LNCaP clone FGC (cell line): ENCODE measurements around the gene GUK1.
"Not testable (repeated sequence)": the region's sequence is repeated elsewhere in the genome, so short reads cannot be mapped to it uniquely, and the experiment has no call there.

ENCODE experiments used
- DNase-seq: peaks from one replicate; pipeline ENCODE4 v3.0.0-alpha.2; 2011; ENCODE audit warnings: low read depth
- H3K4me3 ChIP-seq: 2 replicates; pipeline ENCODE4 v1.5.1; 2011; ENCODE audit warnings: mild to moderate bottlenecking, low read depth, low read length, control low read depth
- CTCF ChIP-seq: IDR thresholded peaks from 2 replicates; pipeline ENCODE4 v1.5.1; 2012; ENCODE audit warnings: mild to moderate bottlenecking; ENCODE audit not compliant: control insufficient read depth, insufficient read depth; ENCODE audit errors: extremely low read depth

The GUK1 gene

DNA sequence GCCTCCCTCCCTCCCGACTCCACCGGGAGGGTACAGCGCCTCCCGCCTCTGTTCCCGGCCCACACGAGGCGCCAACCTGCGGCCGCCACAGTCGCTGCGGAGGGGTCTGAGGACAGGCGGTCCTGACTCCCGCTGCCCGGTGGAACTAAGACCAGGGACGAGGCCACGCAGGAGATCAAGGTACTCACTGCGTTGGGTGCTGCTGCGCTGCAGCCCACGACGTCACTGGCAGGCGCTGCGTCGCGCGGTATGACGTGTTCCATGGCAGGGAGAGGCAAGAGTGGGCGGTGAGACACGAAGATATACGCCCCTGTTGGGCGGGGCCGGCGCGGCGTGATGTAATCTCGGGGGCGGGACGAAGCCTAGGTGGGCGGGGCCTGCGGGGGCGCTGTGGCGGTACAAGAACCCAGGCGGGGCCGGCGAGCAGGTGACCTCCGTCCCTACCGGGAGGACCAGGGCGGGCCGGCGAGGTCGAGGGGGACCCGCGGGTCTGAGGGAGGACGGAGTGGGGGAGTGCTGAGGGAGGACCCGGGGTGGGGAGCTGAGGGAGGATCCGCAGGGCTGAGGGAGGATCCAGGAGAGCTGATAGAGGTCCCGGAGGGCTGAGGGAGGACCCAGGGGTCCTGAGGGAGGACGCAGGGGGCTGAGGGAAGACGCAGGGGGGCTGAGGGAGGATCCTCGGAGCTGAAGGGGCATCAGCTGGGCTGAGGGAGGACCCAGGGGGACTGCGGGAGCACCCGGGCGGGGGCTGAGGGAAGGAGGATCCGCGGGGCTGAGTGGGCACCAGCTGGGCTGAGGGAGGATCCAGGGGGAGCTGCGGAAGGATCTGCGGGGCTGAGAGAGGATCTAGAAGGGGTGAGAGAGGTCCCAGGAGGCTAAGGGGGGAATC is 30.8 kb upstream of the GUK1 start, which contains the start of gene MRPL55:
Gene MRPL55, minus strand, starts transcription at position 227 of the 889 bp plus-strand sequence. CDS start 1,039 bp downstream, outside the sequence.
- peak; percentile 89 for DNase-seq
- no peak for TF ChIP-seq CTCF
- peak within 1 kb of the TSS; percentile 99 for H3K4me3 ChIP-seq

DNA sequence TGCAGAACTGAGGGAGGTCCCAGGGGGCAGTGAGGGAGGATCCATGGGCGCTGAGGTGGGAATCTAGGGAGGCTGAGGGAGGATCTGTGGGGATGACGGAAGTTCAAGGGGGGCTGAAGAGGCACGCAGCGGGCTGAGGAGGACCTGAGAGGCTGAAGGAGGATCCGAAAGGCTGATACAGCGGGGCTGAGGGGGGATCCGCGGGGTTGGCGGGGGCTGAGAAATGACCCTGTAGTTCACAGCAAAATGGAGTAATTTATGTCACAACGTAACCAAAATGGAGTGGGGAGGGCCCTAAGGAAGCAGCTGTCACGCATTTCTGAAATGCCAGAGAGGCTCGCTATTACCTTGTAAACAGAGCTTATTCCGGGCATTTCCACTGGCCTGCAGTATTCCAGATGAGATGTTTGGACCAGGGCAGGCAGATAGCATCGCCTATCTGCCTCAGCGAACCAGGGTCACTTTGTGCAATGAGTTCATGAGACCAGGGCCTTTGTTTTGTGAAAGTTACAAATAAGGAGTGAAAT is 30.1 kb upstream of the GUK1 start:
- no peak for DNase-seq
- H3K4me3 ChIP-seq, result peak overlapping the region; percentile 99
- TF ChIP-seq CTCF, result no peak

- DNase-seq, result no peak
- no peak for TF ChIP-seq CTCF
- no peak overlapping the region for H3K4me3 ChIP-seq
Measured at GRCh38 chr1:228110556-228110955, 29.5 kb upstream of the GUK1 start.

DNA sequence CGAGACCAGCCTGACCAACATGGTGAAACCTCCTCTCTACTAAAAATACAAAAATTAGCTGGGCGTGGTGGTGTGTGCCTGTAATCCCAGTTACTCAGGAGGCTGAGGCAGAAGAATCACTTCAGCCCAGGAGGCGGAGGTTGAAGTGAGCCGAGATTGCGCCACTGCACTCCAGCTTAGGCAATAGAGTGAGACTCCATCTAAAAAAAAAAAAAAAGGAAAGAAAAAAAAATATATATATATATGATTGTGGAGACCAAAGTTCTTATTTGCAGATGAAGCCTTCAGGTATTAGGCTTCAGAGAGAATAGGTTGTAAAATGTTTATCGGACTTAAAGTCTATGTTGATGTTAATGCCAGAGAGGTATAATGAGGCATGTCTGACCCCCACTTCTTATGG is 28.8 kb upstream of the GUK1 start:
- not testable (repeated sequence) for H3K4me3 ChIP-seq, DNase-seq

DNA sequence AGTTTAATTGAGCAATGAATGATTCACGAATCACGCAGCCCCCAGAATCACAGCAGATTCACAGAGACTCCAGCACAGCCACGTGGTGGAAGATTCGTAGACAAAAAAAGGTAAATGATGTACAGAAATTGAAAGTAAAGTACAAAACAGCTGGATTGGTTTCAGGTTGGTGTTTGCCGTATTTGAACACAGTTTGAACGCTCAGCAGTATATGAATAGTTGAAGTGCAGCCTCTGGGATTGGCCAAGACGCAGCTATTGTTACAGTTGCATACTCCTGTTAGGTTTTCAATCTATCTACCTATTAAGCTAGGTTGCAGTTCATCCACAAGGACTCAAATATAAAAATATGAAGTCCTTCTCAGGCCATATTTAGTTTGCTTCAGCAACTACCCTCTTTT is 27.9 kb upstream of the GUK1 start:
- no peak for TF ChIP-seq CTCF
- DNase-seq, result no peak
- no peak overlapping the region for H3K4me3 ChIP-seq

GRCh38 chr1:228112617-228113016 is 27.5 kb upstream of the GUK1 start:
- TF ChIP-seq CTCF, result no peak
- no peak for DNase-seq
- no peak overlapping the region for H3K4me3 ChIP-seq

DNA sequence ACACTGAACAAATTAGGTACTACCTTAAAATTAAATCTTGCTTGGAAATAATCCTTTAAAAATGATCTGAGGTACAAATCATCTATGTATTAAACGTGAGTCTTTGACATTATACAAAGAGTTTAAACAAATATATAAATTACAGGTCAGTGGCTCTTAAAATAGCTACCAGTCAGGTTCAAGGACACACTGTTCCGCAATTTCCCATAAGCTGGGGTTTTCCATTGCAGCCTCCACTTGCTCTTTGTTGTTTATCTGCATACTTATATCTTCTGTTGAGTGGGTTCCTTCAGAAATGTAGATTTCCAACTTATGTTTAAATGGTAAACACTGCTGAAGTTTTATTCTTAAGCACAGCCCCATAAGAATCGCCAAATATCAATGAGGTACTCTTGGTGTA is 25.3 kb upstream of the GUK1 start:
- TF ChIP-seq CTCF, result no peak
- DNase-seq, result no peak
- H3K4me3 ChIP-seq, result no peak overlapping the region
